Measurements from ENCODE around the gene OR5B3. TPM values are rescaled to one million over a fixed set of nuclear protein-coding genes. Genes with fewer than 3 reads are reported as not detected.

OR5B3 gene
- total RNA-seq, 4 donors from 2014 or later, result not detected

DNA sequence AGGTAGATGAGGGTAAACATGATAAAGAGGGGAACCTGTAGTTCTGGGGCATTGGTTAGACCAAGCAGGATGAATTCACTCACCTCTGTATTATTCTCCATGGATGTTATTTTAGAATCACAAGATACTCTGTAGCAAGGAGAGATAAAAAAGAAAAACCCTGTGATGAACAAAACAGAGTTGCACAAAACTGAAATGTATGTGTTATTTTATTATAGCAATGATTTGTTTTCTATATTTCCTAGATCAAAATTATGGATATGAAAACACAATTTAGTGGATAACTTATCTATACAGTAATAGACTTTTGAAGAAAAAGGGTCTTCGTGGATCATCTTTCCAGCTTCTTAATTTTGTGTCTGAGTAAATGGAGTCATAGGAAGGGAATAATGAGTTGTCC is 47.7 kb downstream of the OR5B3 start, which contains the start of gene OR5B17:
OR5B17 (minus strand) TSS at position 101 of the 400 bp plus-strand sequence; CDS start at position 101, 0 bp downstream.
- intact Hi-C loops (cut with DNase I; ENCODE audit: low total_unique reads), result no loop called here
- no peaks in the 10 kb centered on the region for H3K9me3 ChIP-seq
- TF ChIP-seq POLR2A (IDR thresholded peaks at IDR 0.05), result no peak
- TF ChIP-seq, protein P1, sequence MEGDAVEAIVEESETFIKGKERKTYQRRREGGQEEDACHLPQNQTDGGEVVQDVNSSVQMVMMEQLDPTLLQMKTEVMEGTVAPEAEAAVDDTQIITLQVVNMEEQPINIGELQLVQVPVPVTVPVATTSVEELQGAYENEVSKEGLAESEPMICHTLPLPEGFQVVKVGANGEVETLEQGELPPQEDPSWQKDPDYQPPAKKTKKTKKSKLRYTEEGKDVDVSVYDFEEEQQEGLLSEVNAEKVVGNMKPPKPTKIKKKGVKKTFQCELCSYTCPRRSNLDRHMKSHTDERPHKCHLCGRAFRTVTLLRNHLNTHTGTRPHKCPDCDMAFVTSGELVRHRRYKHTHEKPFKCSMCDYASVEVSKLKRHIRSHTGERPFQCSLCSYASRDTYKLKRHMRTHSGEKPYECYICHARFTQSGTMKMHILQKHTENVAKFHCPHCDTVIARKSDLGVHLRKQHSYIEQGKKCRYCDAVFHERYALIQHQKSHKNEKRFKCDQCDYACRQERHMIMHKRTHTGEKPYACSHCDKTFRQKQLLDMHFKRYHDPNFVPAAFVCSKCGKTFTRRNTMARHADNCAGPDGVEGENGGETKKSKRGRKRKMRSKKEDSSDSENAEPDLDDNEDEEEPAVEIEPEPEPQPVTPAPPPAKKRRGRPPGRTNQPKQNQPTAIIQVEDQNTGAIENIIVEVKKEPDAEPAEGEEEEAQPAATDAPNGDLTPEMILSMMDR (IDR thresholded peaks at IDR 0.05 in 4 of 5, conservative IDR thresholded peaks at IDR 0.05 in 1 of 5), result no peak
- ATAC-seq (no peak), DNase-seq (no peak)
- no peaks in the 10 kb centered on the region for H3K36me3 ChIP-seq
- H3K4me3 ChIP-seq, result no peak within 1 kb of the TSS
- H3K27me3 ChIP-seq, result no peaks in the 10 kb centered on the region
- H3K4me1 ChIP-seq, result no peaks in the 10 kb centered on the region
- H3K27ac ChIP-seq, result no peak within 1 kb of the TSS
- in situ Hi-C loops (cut with MboI; ENCODE audit: low sequenced_read_pairs in 4 of 4), result no loop called here

- no peaks in the 10 kb centered on the region for H3K9me3 ChIP-seq
- intact Hi-C loops (cut with DNase I; ENCODE audit: low total_unique reads) (no loop called here), in situ Hi-C loops (cut with MboI; ENCODE audit: low sequenced_read_pairs in 4 of 4) (no loop called here)
- no peak for ATAC-seq
- no peak overlapping the region for H3K4me3 ChIP-seq
- TF ChIP-seq, protein P1 (IDR thresholded peaks at IDR 0.05 in 4 of 5, conservative IDR thresholded peaks at IDR 0.05 in 1 of 5), result no peak
- TF ChIP-seq POLR2A (IDR thresholded peaks at IDR 0.05), result no peak
- DNase-seq, result no peak
- H3K4me1 ChIP-seq, result no peaks in the 10 kb centered on the region
- H3K27me3 ChIP-seq, result no peaks in the 10 kb centered on the region
- H3K36me3 ChIP-seq, result no peaks in the 10 kb centered on the region
- H3K27ac ChIP-seq, result no peak overlapping the region
Observed at GRCh38 chr11:58354727-58355126, 51.9 kb downstream of the OR5B3 start.

Other genes starting within 250 kb of the OR5B3 start
- not detected for gene OR9Q2, start 217.8 kb downstream of the OR5B3 start, total RNA-seq
- not detected for gene OR1S2, start 202.7 kb downstream of the OR5B3 start, total RNA-seq
- not detected for gene OR1S1, start 194.2 kb downstream of the OR5B3 start, total RNA-seq
- not detected for gene OR10Q1, start 178.0 kb downstream of the OR5B3 start, total RNA-seq
- under 1 TPM in 1 of 4 donors, not detected in 3; 0.31 TPM for gene OR10W1, start 138.6 kb downstream of the OR5B3 start, total RNA-seq
- not detected for gene OR5B17, start 47.8 kb downstream of the OR5B3 start, total RNA-seq
- gene OR5B2, start 21.2 kb upstream of the OR5B3 start, total RNA-seq, result not detected
- not detected for gene OR5B12, start 35.4 kb upstream of the OR5B3 start, total RNA-seq
- gene OR5B21, start 101.2 kb upstream of the OR5B3 start, total RNA-seq, result not detected
- 1 to 10 TPM; 1.0 to 2.2 (median 1.9) TPM for gene LPXN, start 169.0 kb upstream of the OR5B3 start, total RNA-seq
- gene ZFP91, start 172.2 kb upstream of the OR5B3 start, total RNA-seq, result 10 to 100 TPM; 59.0 to 94.7 (median 90.6) TPM
- gene CNTF, start 215.8 kb upstream of the OR5B3 start, total RNA-seq, result 1 to 10 TPM; 3.2 to 8.5 (median 4.0) TPM

Data from gastrocnemius medialis (tissue), 4 donors.